ENCODE results near the gene PSMB3.

- TF ChIP-seq CTCF (conservative IDR thresholded peaks at IDR 0.05; ENCODE audit: low read depth, low read length) (no peak), EZH2phosphoT487 (IDR thresholded peaks at IDR 0.05; ENCODE audit: borderline replicate concordance, low read length) (no peak)
Measured at GRCh38 chr17:38740044-38740443, 12.5 kb upstream of the PSMB3 start.

All from PC-3 (cell line).